Stimulated activated CD8-positive, alpha-beta memory T cell treated with anti-CD3 and anti-CD28 coated beads, Interleukin-15, amount 100 ng/mL, for 1 hour (primary cell): ENCODE results near the gene TPM3.
A peak's percentile ranks its signal among the peaks of the same experiment; 100 is the strongest.
"Not testable (repeated sequence)": the region's sequence is repeated elsewhere in the genome, so short reads cannot be mapped to it uniquely, and the experiment has no call there.

Experiments
- DNase-seq: peaks from one replicate; pipeline ENCODE4 v3.0.0-alpha.2; 2020; ENCODE audit warnings: low read depth

The TPM3 gene

DNA sequence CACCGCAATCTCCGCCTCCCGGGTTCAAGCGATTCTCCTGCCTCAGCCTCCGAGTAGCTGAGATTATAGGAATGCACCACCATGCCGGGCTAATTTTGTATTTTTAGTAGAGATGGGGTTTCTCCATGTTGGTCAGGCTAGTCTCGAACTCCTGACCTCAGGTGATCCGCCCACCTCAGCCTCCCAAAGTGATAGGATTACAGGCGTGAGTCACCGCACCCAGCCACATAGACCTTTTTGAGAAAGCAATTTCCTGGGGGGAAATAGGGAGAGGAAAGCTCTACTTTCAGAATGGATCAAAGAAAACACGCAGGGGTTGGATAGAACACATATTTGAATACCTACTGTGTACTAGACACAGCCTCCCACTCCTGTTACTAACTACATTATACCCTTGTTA lies 13.9 kb upstream of the TPM3 start:
- not testable (repeated sequence) for DNase-seq

GRCh38 chr1:154199563-154199879 lies 7.6 kb upstream of the TPM3 start:
- no peak for DNase-seq

DNA sequence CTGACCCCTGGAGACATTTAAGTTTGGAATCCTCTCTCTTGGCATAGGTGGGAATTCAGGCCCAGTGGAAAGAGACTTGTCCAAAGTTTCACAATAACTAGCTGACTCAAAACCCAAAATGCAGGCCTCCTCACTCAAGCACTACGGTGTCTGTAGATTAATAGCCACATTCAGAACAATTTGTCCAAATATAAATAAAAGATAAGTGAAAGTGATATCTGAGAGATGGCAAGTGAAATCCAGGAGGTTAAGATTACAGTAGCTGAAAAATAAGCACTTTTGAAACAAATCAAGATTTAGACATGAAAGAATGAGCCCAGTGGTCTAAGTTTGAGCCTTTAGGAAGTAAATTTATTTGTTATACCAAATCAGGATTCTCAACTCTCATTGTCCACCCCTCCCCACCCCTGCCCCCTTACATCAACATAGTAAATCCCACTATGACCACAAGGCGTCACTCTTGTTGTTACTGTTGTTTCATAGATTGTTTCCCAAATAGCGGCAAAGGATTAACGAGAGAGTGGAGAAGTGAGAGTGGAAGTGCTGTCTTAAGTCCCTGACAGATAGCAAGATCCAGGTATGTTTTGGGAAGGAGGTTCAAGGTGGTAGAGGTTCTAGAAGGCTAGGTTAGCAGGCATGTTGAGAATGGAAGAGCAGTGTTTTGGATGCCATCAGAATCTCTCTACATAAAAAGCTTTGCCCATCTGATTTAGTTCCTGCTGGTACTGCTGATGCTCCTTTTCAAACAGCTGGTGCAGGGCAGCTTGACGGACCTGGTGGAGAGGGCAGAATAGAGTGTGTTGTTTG lies 7.1 kb upstream of the TPM3 start:
- DNase-seq: peak; percentile 11

- DNase-seq: no peak
Observed at GRCh38 chr1:154193821-154194220, 1.9 kb upstream of the TPM3 start.

GRCh38 chr1:154192476-154192875 lies 576 bp upstream of the TPM3 start:
- DNase-seq: no peak

GRCh38 chr1:154190550-154190949 lies 1.4 kb downstream of the TPM3 start:
- no peak for DNase-seq

DNA sequence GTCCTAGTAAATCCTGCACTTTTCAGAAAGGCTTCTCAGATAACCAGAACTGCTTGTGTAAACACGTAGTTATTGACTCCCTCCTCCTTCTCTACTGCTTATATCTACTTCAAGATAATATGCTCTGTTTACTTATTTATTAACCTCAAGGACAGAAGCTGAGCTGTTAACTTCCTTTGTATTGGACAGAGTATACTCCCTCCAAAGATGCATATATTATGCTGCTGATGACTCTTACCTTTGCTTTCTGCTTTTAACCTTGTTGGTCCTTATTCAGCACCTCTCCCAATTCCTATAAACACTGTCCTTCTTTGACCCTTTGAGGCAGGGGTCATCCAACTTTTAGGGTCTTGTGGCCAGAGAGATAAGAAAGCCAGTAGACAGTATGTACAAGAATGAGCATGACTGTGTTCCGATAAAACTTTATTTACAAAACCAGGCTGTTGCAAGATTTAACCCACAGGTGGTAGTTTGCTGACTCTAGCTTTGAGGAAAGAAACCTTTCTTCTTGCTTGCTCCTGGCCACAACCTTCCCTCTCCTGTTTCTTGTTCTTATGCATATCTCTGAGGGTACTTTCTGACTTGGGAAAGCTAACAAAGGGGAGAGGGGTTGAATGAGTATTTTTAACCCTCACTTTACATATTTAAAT lies 4.9 kb downstream of the TPM3 start:
- no peak for DNase-seq

GRCh38 chr1:154186177-154186576 lies 5.7 kb downstream of the TPM3 start:
- peak; percentile 34 for DNase-seq

DNA sequence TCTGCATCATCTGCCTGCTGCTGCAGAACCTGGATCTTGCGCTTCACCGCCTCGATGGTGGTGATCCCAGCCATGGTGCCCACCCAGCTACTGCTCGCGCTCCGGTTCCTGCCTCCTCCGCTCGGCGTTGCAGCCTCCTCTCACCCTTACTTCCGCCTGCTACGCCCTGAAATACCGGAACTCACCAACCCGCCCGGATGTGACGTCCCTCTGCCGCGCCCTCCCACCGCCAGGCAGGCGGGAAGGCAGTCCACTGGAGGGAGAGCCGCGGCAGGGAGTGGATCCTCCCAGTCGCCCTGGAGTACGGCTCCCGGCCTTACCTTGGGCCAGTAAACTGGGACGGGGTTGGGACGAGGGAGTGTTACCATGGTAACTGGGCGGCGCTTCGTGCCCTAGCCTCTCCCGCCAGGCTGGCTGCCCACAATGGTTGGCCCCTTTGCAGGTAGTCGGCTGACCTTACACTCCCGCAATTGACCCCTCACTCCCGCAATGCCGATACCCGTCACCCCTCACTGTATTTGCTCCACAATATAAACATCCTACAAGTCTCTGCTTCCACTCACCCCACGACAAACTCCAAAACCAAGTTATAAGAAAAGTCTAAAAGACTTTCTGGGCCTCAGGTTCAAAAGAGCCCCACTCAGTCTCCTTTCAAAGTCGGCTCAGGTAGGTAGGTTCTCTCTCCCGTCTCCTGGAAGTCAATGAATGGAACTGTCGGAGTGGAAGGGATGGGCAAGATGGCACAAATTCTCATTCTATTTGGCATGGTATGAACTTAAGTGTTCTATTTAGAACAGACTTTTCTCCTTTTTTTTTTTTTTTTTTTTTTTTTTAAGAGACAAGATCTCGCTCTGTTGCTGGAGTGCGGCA lies 8.6 kb downstream of the TPM3 start:
- peak; percentile 91 for DNase-seq

- DNase-seq: peak; percentile 20
Observed at GRCh38 chr1:154182344-154183045, 9.4 kb downstream of the TPM3 start.

DNA sequence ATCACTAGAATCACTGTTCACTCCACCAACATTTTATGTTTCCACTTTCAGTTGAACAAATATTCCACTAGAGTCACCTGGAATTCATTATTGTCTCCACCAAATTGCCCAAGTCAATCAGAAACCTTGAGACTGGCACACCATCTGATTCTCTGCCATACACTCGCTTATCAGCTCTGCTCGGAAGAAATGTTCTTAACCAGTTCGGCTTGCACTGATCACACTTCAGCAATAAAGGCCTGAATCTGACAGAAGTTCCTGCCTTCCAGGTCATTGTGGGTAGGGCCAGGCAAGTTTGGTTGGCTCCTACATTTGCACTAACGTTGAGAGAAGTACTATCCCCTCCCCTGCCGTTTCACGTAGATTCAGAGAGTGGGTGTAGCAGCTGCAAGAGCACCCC lies 10.0 kb downstream of the TPM3 start:
- DNase-seq: no peak

GRCh38 chr1:154179946-154180687 lies 11.8 kb downstream of the TPM3 start:
- DNase-seq: no peak

GRCh38 chr1:154178911-154179811 lies 12.7 kb downstream of the TPM3 start:
- DNase-seq: no peak

DNA sequence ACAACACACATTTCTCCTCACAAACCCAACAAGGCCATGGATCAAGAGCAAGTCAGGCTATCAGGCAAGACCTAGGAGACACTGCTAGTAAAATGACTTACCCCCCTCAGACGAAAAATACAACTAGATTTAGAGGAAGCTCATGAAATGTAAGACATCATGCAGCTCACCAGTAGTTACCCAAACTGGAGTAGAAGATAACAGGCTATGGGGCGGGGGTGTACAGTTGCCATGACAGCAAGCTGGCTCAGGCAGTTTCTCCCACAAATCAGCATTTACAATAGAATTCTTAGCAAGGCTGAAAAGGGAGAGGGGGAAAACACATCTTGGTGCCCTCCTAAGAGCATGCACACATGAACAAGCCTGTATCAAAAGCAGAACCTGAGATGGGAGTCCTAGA lies 13.9 kb downstream of the TPM3 start:
- DNase-seq: no peak

GRCh38 chr1:154176337-154176736 lies 15.6 kb downstream of the TPM3 start:
- DNase-seq: no peak

DNA sequence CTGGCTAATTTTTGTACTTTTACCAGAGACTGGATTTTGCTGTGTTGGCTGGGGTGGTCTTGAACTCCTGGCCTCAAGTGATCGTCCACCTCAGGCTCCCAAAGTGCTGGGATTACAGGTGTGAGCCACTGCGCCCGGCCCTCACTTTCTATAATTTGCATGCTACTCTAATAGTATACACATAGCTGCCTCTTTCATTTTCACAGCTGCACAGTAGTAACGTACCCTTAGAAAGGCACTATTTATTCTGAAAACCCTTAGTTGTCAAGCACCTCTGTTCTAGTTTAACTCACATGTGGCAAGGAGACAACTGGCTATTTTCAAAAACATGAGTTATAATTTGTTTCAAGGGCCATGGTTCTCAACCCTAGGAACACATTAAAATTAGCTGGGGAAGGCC lies 17.2 kb downstream of the TPM3 start:
- no peak for DNase-seq

GRCh38 chr1:154171880-154172279 lies 20.0 kb downstream of the TPM3 start:
- no peak for DNase-seq

GRCh38 chr1:154171223-154171583 lies 20.7 kb downstream of the TPM3 start:
- DNase-seq: no peak

DNA sequence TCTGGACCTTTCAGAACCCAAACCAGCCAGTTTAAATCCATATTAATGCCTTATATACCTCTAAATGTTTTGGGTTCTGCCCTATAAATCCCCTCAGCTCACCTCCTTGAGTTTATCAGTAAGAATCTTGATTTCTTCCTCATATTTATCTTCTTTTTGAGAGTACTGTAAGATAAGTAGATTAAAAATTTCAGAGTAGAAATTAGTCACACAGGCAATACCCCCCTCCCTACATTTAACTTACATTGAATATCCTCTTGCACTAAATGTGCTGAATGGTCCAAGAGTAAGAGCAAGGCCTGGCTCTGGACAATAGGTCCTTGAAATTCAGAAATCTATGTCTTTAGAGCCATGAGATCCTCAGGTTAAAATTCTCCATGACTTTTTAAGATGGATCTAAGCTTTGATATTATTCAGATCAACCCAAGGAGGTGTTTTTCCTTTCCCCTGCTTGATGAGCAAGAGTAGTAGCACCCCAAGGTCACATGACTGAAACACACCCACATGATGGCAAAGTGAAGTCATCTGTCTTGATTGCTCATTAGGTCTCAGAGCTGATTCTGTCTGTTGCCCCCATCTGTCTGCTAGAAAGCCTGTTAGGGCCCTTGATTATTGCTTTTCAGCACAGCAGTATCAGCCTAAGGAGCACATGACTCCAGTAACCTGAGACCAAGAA lies 21.2 kb downstream of the TPM3 start:
- peak; percentile 6 for DNase-seq

- no peak for DNase-seq
Observed at GRCh38 chr1:154167461-154167860, 24.4 kb downstream of the TPM3 start.
